Stomach (tissue), 9 donors: Measurements from ENCODE around the gene AKAP17A. TPM values are rescaled to one million over a fixed set of nuclear protein-coding genes. Genes with fewer than 3 reads are reported as not detected.

Experiments used
- DNase-seq, 2 donors: peaks; one replicate each; pipeline versions ENCODE4 v3.0.0 to v3.0.0-alpha.2; 2013 to 2019
- H3K27ac ChIP-seq, 5 donors: fragments of 200-600 bp in 4 of 5; sonication (generic) in 4 of 5; one replicate each; pipeline ENCODE4 v1.5.1; 2013 to 2019; ENCODE audit warnings: mild to moderate bottlenecking in 1 of 5, moderate library complexity in 1 of 5
- H3K27me3 ChIP-seq, 3 donors: fragments of 200-600 bp; sonication (generic); one replicate each; pipeline ENCODE4 v1.5.1; 2017 to 2019; ENCODE audit warnings: mixed run types in 1 of 3
- H3K36me3 ChIP-seq, 4 donors: fragments of 200-600 bp; sonication (generic); 1 replicate in 3 of 4; 2 replicates in 1 of 4; pipeline ENCODE4 v1.5.1; 2016 to 2019
- H3K4me1 ChIP-seq, 4 donors: fragments of 200-600 bp; sonication (generic); one replicate each; pipeline ENCODE4 v1.5.1; 2016 to 2019
- H3K4me3 ChIP-seq, 4 donors: fragments of 200-600 bp; sonication (generic) in 3 of 4; one replicate each; pipeline ENCODE4 v1.5.1; 2016 to 2019; ENCODE audit warnings: mild to moderate bottlenecking in 1 of 4
- H3K9me3 ChIP-seq, 4 donors: fragments of 200-600 bp; sonication (generic); one replicate each; pipeline ENCODE4 v1.5.1; 2016 to 2019
- CTCF ChIP-seq, 7 experiments: fragments of 450-650 bp in 4 of 7; fragments of 200-600 bp in 3 of 7; sonication (generic) in 3 of 7; IDR thresholded peaks; one replicate each; pipeline ENCODE4 v1.5.1; 2016 to 2019; ENCODE audit warnings: antibody characterized with exemption in 7 of 7, control low read depth in 2 of 7, mild to moderate bottlenecking in 1 of 7
- EP300 ChIP-seq: sonication (generic); formaldehyde crosslinking; IDR thresholded peaks from one replicate; pipeline ENCODE4 v1.6.1; 2017; ENCODE audit warnings: antibody characterized with exemption
- POLR2A ChIP-seq, 4 donors: fragments of 450-650 bp; IDR thresholded peaks; one replicate each; pipeline ENCODE4 v1.6.1; 2016; ENCODE audit warnings: antibody characterized with exemption in 4 of 4, control low read depth in 2 of 4, mild to moderate bottlenecking in 1 of 4, moderate library complexity in 1 of 4
- POLR2AphosphoS5 ChIP-seq, 3 donors: sonication (generic); formaldehyde crosslinking; IDR thresholded peaks; one replicate each; pipeline ENCODE4 v1.6.1; 2016; ENCODE audit warnings: antibody characterized with exemption in 3 of 3
- WGBS, 5 donors: extraction: QIAGEN DNeasy Blood & Tissue Kit in 3 of 5; methylation state at CpG; one replicate each; pipeline versions ENCODE4 v1.1.5 to v1.1.7; 2013 to 2018; 5-methylcytosine and 5-hydroxymethylcytosine counted together
- intact Hi-C: fragments of 100-400 bp; cut with DNase I; formaldehyde crosslinking; loops from one replicate; pipeline ENCODE4 v1.15.1; 2023; ENCODE audit warnings: low total_unique reads
- polyA plus RNA-seq, 3 donors: library from polyadenylated mRNA; stranded (reverse); fragments of 200-250 nt; gene quantifications; one replicate each; pipeline ENCODE4 v1.2.3, GENCODE V29; 2013
- total RNA-seq, 5 donors: library from RNA; depleted of rRNA; stranded (reverse); fragments of >200 nt; gene quantifications; one replicate each; pipeline versions ENCODE4 v1.1.0 to v1.2.3, GENCODE V29; 2014 to 2016
- donor health status: healthy with polysubstance abuse.
- donor health status: Bipolar disorder and iron deficiency.
- donor health status: healthy.

Gene AKAP17A
- total and polyA plus RNA-seq, 8 donors = 13.3 to 141 (median 41.8) TPM

- no peak overlapping the region for H3K27ac ChIP-seq
- intact Hi-C loops = no loop called here
- H3K9me3 ChIP-seq = no peaks in the 10 kb centered on the region
- no peak overlapping the region for H3K4me3 ChIP-seq
- no peaks in the 10 kb centered on the region for H3K4me1 ChIP-seq
- WGBS, 5 donors = 69 to 76% (median 72%) methylated on average over 14 to 15 of the region's 15 CpGs
- DNase-seq = no peak
- peaks cover 0 to 15% (median 5%) of the 10 kb centered on the region in 4 donors for H3K36me3 ChIP-seq
- TF ChIP-seq CTCF (IDR thresholded peaks at IDR 0.05) = no peak
- no peak for TF ChIP-seq POLR2A (IDR thresholded peaks at IDR 0.05)
- TF ChIP-seq EP300 = no peak
- no peak for TF ChIP-seq POLR2AphosphoS5 (IDR thresholded peaks at IDR 0.05)
- no peaks in the 10 kb centered on the region for H3K27me3 ChIP-seq
Measured at GRCh38 chrX:1610166-1610565, 18.8 kb downstream of the AKAP17A start.

DNA sequence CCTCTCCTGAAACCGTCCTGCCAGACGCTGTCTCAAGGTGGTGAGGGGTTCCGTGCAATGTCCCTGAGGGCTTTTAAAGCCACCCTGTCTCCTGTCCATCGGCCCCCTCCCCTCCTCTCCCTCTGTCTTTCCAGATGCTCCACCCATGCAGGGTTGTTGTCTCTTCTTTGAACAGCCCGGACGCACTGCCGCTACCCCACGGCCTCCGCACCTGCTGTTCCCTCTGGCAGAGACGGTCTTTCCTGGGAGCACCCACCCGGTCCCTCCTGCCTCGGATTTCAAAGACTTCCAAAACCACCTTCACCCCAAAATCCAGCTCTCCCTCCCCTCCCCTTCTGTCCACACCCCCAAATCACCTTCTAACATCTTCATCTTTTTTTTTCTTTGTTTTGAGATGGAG is 19.3 kb downstream of the AKAP17A start:
- 80 to 85% (median 84%) methylated on average over 12 of the region's 12 CpGs for WGBS, 5 donors
- Histone ChIP-seq H3K27me3 (no peaks in the 10 kb centered on the region), H3K9me3 (no peaks in the 10 kb centered on the region), H3K27ac (no peak overlapping the region), H3K36me3 (peaks cover 0 to 9% (median 4%) of the 10 kb centered on the region in 4 donors), H3K4me3 (no peak overlapping the region), H3K4me1 (no peaks in the 10 kb centered on the region)
- no peak for DNase-seq
- TF ChIP-seq CTCF (IDR thresholded peaks at IDR 0.05) = no peak
- no peak for TF ChIP-seq POLR2A (IDR thresholded peaks at IDR 0.05)
- no peak for TF ChIP-seq POLR2AphosphoS5 (IDR thresholded peaks at IDR 0.05)
- no peak for TF ChIP-seq EP300
- intact Hi-C loops = no loop called here

- H3K4me3 ChIP-seq = no peak overlapping the region
- WGBS, 5 donors = 81 to 93% (median 85%) methylated on average over 5 of the region's 5 CpGs
- H3K9me3 ChIP-seq = no peaks in the 10 kb centered on the region
- H3K27ac ChIP-seq = no peak overlapping the region
- intact Hi-C loops = no loop called here
- no peaks in the 10 kb centered on the region for H3K36me3 ChIP-seq
- DNase-seq = no peak
- no peaks in the 10 kb centered on the region for H3K27me3 ChIP-seq
- TF ChIP-seq POLR2A (IDR thresholded peaks at IDR 0.05) (no peak), CTCF (IDR thresholded peaks at IDR 0.05) (no peak), EP300 (no peak), POLR2AphosphoS5 (IDR thresholded peaks at IDR 0.05) (no peak)
- no peaks in the 10 kb centered on the region for H3K4me1 ChIP-seq
Measured at GRCh38 chrX:1612641-1613286, 21.4 kb downstream of the AKAP17A start.

GRCh38 chrX:1614927-1615326 is 23.5 kb downstream of the AKAP17A start, which contains the start of gene ASMT:
ASMT (plus strand) TSS chrX:1615059; CDS start chrX:1615200, 141 bp downstream.
- no peaks in the 10 kb centered on the region for H3K9me3 ChIP-seq
- WGBS, 5 donors = 71 to 78% (median 76%) methylated on average over 16 to 17 of the region's 17 CpGs
- no peak within 1 kb of the TSS for H3K27ac ChIP-seq
- no peaks in the 10 kb centered on the region for H3K4me1 ChIP-seq
- H3K27me3 ChIP-seq = no peaks in the 10 kb centered on the region
- H3K4me3 ChIP-seq = no peak within 1 kb of the TSS
- no peak for DNase-seq
- H3K36me3 ChIP-seq = no peaks in the 10 kb centered on the region
- TF ChIP-seq POLR2A (IDR thresholded peaks at IDR 0.05) (no peak), EP300 (no peak), POLR2AphosphoS5 (IDR thresholded peaks at IDR 0.05) (no peak), CTCF (IDR thresholded peaks at IDR 0.05) (no peak)
- intact Hi-C loops = no loop called here
